Body of pancreas (tissue), 4 donors: ENCODE results near the gene IQCN. TPM values are rescaled to one million over a fixed set of nuclear protein-coding genes. Genes with fewer than 3 reads are reported as not detected.

ENCODE experiments used
- ATAC-seq: fragments of 150-250 bp; one replicate; pipeline ENCODE4 v1.9.1; 2016
- DNase-seq, 4 donors: peaks; one replicate each; pipeline ENCODE4 v3.0.0-alpha.2; 2019
- H3K27ac ChIP-seq, 4 donors: fragments of 200-600 bp; sonication (generic); 1 replicate in 3 of 4; 2 replicates in 1 of 4; pipeline versions ENCODE4 v1.5.1 to v1.6.1; 2016 to 2019; ENCODE audit warnings: mild to moderate bottlenecking in 1 of 4, mixed read lengths in 1 of 4, moderate library complexity in 1 of 4
- H3K27me3 ChIP-seq, 2 donors: fragments of 200-600 bp; sonication (generic); one replicate each; pipeline ENCODE4 v1.6.0; 2016; ENCODE audit warnings: mild to moderate bottlenecking in 1 of 2
- H3K36me3 ChIP-seq, 2 donors: fragments of 200-600 bp; sonication (generic); replicated peaks in 1 of 2; 2 replicates each; pipeline ENCODE4 v1.5.1; 2016; ENCODE audit warnings: low read depth in 2 of 2; ENCODE audit not compliant: insufficient read depth in 1 of 2
- H3K4me1 ChIP-seq: fragments of 200-600 bp; sonication (generic); one replicate; pipeline ENCODE4 v1.6.0; 2016
- H3K4me3 ChIP-seq, 2 donors: fragments of 200-600 bp; sonication (generic); 1 replicate in 1 of 2; 2 replicates in 1 of 2; pipeline ENCODE4 v1.5.1; 2016 to 2019
- H3K9me3 ChIP-seq, 3 donors: fragments of 200-600 bp; sonication (generic); 1 replicate in 2 of 3; 2 replicates in 1 of 3; pipeline ENCODE4 v1.5.1; 2016
- POLR2A ChIP-seq, 3 donors: fragments of 450-650 bp; IDR thresholded peaks; one replicate each; pipeline ENCODE4 v1.6.1; 2016; ENCODE audit warnings: antibody characterized with exemption in 3 of 3, mild to moderate bottlenecking in 2 of 3
- WGBS, 2 donors: methylation state at CpG; one replicate each; pipeline ENCODE4 v1.1.5; 2017; 5-methylcytosine and 5-hydroxymethylcytosine counted together
- intact Hi-C: fragments of 100-400 bp; cut with DNase I; formaldehyde crosslinking; loops from one replicate; pipeline ENCODE4 v1.15.1; 2023
- total RNA-seq, 2 donors: library from RNA; depleted of rRNA; stranded (reverse); fragments of >200 nt; gene quantifications; one replicate each; pipeline ENCODE4 v1.1.0, GENCODE V29; 2016
- TF ChIP-seq, protein P1 (sequence below), 7 experiments: fragments of 450-650 bp in 4 of 7; fragments of 200-600 bp in 3 of 7; sonication (generic) in 3 of 7; IDR thresholded peaks; one replicate each; pipeline ENCODE4 v1.5.1; 2016 to 2019; ENCODE audit warnings: antibody characterized with exemption in 7 of 7

The IQCN gene
- total RNA-seq, 2 donors from 2014 or later, result 5.6 to 7.0 TPM

DNA sequence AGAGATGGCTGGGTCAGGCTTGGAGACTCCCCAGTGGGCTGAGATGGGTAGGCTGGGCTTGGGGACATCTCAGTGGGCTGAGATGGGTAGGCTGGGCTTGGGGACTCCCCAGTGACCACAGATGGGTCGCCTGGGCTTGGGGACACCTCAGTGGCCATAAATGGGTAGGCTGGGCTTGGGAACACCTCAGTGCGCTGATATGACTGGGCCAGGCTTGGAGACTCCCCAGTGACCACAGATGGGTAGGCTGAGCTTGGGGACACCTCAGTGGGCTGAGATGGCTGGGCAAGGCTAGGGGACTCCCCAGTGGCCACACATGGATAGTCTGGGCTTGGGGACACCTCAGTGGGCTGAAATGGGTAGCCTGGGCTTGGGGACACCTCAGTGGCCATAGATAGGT, 12.8 kb downstream of the IQCN start:
- Histone ChIP-seq H3K36me3 (peaks cover 3 to 14% of the 10 kb centered on the region in 2 donors), H3K27me3 (no peaks in the 10 kb centered on the region), H3K4me1 (no peaks in the 10 kb centered on the region), H3K27ac (no peak overlapping the region), H3K4me3 (no peak overlapping the region), H3K9me3 (no peaks in the 10 kb centered on the region)
- TF ChIP-seq, protein P1, sequence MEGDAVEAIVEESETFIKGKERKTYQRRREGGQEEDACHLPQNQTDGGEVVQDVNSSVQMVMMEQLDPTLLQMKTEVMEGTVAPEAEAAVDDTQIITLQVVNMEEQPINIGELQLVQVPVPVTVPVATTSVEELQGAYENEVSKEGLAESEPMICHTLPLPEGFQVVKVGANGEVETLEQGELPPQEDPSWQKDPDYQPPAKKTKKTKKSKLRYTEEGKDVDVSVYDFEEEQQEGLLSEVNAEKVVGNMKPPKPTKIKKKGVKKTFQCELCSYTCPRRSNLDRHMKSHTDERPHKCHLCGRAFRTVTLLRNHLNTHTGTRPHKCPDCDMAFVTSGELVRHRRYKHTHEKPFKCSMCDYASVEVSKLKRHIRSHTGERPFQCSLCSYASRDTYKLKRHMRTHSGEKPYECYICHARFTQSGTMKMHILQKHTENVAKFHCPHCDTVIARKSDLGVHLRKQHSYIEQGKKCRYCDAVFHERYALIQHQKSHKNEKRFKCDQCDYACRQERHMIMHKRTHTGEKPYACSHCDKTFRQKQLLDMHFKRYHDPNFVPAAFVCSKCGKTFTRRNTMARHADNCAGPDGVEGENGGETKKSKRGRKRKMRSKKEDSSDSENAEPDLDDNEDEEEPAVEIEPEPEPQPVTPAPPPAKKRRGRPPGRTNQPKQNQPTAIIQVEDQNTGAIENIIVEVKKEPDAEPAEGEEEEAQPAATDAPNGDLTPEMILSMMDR (IDR thresholded peaks at IDR 0.05), result no peak
- TF ChIP-seq POLR2A (IDR thresholded peaks at IDR 0.05), result no peak
- ATAC-seq, result no peak
- WGBS, 2 donors, result 96 to 100% methylated on average over 1 to 2 of the region's 2 CpGs
- no peak for DNase-seq
- intact Hi-C loops, result no loop called here

DNA sequence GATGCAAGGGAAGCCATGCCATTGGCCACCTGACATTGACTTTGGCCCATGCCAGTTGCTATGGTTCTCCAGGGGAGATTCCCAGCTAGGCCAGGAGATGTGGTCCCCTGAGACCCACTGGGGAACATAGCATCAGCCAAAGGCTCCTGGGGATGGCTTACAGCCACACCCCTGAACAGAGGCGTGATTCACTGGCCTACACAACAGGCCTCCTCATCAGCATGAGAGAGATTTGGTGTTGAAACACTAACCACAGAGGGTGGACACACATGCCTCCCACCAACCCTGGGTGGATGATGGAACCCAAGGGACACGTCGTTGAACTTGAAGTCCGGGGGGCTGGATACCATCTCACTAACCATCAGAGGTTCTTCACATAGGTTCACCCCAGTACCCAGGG, 14.4 kb downstream of the IQCN start:
- ATAC-seq (no peak), DNase-seq (no peak)
- intact Hi-C loops, result no loop called here
- 87% methylated on average over 4 of the region's 4 CpGs; no CpG with 5 or more reads in 1 of the 2 donors for WGBS, 2 donors
- peaks cover 8% of the 10 kb centered on the region for H3K4me1 ChIP-seq
- H3K36me3 ChIP-seq, result peaks cover 0 to 4% of the 10 kb centered on the region in 2 donors
- no peaks in the 10 kb centered on the region for H3K27me3 ChIP-seq
- H3K4me3 ChIP-seq, result no peak overlapping the region
- no peak for TF ChIP-seq POLR2A (IDR thresholded peaks at IDR 0.05)
- TF ChIP-seq, protein P1 (IDR thresholded peaks at IDR 0.05), result no peak
- no peak overlapping the region for H3K27ac ChIP-seq
- no peaks in the 10 kb centered on the region for H3K9me3 ChIP-seq

DNA sequence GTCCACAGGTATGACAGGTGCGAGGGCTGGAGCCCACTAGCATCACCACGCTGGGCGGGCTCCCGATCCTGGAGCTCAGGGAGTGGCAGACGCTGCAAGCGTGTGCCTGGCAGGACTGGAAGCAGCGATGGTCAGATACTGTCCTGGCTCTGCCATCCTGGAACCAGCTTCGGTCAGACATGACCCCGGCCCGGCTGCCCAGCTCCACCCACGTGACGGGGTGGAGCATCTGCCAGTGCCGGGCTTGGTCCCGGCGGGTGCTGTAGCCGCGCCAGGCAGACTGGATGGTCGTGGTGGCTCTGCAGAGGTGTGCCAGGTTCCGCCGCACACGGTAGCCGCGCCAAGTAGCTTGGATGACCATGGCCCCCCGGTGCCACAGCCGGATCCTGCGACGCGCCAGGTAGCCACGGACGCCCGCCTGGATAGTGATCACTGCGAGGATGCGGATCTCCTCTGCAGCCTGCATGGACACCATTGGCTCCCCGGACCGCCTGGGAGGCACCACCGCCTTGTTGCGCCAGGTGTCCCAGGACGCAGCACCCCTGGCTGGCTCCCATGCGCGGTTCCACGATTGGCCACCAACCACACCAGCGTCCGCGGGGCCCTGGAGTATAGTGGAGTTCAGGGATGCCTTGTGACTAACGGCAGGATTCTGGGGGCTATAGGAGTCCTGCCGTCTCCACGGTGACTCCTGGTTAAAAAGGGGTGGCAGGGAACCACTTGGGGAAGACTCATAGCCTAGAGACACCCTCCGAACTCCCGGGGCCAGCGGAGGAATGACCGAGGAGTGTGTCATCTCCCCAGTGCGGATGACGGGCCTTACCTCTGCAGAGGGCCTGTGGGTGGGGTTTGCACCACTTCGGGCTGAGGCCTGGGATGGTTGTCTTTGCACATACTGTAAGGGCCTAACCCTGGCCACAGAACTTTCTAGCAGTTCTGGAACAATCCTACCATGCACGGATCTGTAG, 16.5 kb downstream of the IQCN start:
- Histone ChIP-seq H3K4me3 (no peak overlapping the region), H3K9me3 (no peaks in the 10 kb centered on the region), H3K36me3 (no peaks in the 10 kb centered on the region), H3K27me3 (no peaks in the 10 kb centered on the region), H3K4me1 (peaks cover 10% of the 10 kb centered on the region), H3K27ac (no peak overlapping the region)
- no peak for ATAC-seq
- 83 to 88% methylated on average over 6 to 43 of the region's 55 CpGs for WGBS, 2 donors
- TF ChIP-seq POLR2A (IDR thresholded peaks at IDR 0.05), result no peak
- TF ChIP-seq, protein P1 (IDR thresholded peaks at IDR 0.05), result no peak
- intact Hi-C loops, result no loop called here
- no peak for DNase-seq

DNA sequence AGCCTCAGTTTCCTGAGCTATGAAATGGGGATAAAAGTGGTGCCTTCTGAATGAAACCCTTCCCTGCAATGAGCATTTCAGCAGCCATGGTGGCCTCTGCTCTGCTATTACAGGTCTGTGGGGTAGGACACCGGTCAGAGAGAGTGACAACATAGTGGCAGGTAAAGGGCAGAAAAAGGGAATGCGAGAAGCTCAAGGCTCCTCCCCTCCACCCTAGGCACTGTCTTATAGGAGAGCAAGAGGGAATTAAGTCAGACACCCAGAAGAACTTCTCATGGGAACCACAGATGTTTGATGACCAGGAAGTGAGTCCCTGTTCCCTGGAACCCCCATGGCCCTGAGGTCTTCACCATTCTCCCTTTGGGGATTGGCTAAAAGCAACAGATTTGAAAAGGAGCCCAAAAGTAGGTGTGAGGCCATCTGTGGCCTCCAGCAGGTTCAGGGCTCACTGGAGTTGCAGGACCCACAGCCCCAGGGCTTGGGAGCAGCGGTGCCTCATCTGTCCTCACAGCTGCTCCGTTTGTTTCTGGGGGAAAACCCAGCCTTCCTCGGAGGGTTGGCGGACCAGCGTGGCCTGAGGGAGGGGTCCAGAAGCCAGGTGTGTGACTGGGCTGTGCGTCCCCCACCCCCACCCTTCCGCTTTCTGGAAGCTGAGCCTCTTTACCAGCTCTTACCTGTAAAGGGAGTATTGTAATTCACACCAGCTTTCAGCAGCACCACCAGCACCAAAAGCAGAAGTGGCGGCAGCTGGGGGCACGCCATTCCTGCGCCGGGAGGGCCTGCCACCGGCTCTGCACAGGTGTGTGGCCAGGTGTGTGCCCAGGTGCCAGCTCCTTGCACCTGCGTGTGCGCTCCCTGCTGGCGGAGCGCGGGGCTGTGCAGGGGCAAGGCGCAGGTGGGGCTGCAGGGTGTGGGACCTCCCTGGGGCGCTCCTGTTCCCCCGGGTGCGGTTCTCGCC, 19.4 kb downstream of the IQCN start:
- ATAC-seq, result peak; percentile 71
- peak; percentile 45 to 76 (median 54) for DNase-seq
- no peaks in the 10 kb centered on the region for H3K27me3 ChIP-seq
- no peaks in the 10 kb centered on the region for H3K9me3 ChIP-seq
- WGBS, 2 donors, result 14 to 22% methylated on average over 9 to 22 of the region's 24 CpGs
- H3K27ac ChIP-seq, result peak overlapping the region in 1 of 4 donors; percentile 30
- peaks cover 10% of the 10 kb centered on the region for H3K4me1 ChIP-seq
- intact Hi-C loops, result loop anchor here (5.0 kb wide), 1 partner anchor 43 kb away; no protein-coding TSS in a partner anchor
- TF ChIP-seq, protein P1 (IDR thresholded peaks at IDR 0.05), result peak; percentile 34 to 73 (median 44)
- TF ChIP-seq POLR2A (IDR thresholded peaks at IDR 0.05), result no peak
- H3K4me3 ChIP-seq, result no peak overlapping the region
- no peaks in the 10 kb centered on the region for H3K36me3 ChIP-seq
